A673 (cell line): ENCODE data around the gene MPZ. TPM values are rescaled to one million over a fixed set of nuclear protein-coding genes. Genes with fewer than 3 reads are reported as not detected.

Experiments
- BruUV-seq: library from RNA; stranded (reverse); fragments of 400-500 nt; replicated peaks from 2 replicates; lab custom pipeline; 2021; lab: Mats Ljungman, UMichigan
- CTCF ChIA-PET: fragments of 300-600 bp; sonication (Branson Sonifier 250); formaldehyde crosslinking; loops from one replicate; lab custom pipeline; 2022; ENCODE audit warnings: antibody characterized with exemption; lab: Charles Lee
- POLR2A ChIA-PET: fragments of 300-600 bp; sonication (Branson Sonifier 250); formaldehyde crosslinking; loops from one replicate; lab custom pipeline; 2022; ENCODE audit warnings: antibody characterized with exemption; ENCODE audit not compliant: low non-redundant PET; lab: Charles Lee
- DNase-seq: peaks from one replicate; pipeline ENCODE4 v3.0.0-alpha.2; 2015; ENCODE audit warnings: low spot score
- H3K27ac ChIP-seq: fragments of 200-600 bp; sonication (generic); 2 replicates; pipeline ENCODE4 v1.5.1; 2016; ENCODE audit warnings: mixed run types, low read depth, mild to moderate bottlenecking, mixed read lengths, antibody characterized with exemption, low read length; ENCODE audit not compliant: poor library complexity, severe bottlenecking
- H3K27me3 ChIP-seq: fragments of 200-600 bp; sonication (generic); replicated peaks from 2 replicates; pipeline ENCODE4 v1.6.1; 2017; ENCODE audit warnings: mixed run types, low read depth, mild to moderate bottlenecking, mixed read lengths, antibody characterized with exemption, low read length; ENCODE audit not compliant: insufficient read depth, poor library complexity
- H3K36me3 ChIP-seq: fragments of 200-600 bp; sonication (generic); 2 replicates; pipeline ENCODE4 v1.6.1; 2016; ENCODE audit warnings: mixed run types, mild to moderate bottlenecking, mixed read lengths, antibody characterized with exemption, low read length; ENCODE audit not compliant: insufficient read depth, poor library complexity, severe bottlenecking
- H3K4me1 ChIP-seq: fragments of 200-600 bp; sonication (generic); 2 replicates; pipeline ENCODE4 v1.6.1; 2017; ENCODE audit warnings: mixed run types, mild to moderate bottlenecking, mixed read lengths, antibody characterized with exemption, low read length; ENCODE audit not compliant: insufficient read depth, poor library complexity, severe bottlenecking
- H3K4me3 ChIP-seq: fragments of 200-600 bp; sonication (generic); 2 replicates; pipeline ENCODE4 v1.5.1; 2016; ENCODE audit warnings: low read depth, mixed run types, mild to moderate bottlenecking, mixed read lengths, low read length; ENCODE audit not compliant: poor library complexity, severe bottlenecking
- H3K9me3 ChIP-seq: fragments of 200-600 bp; sonication (generic); 2 replicates; pipeline ENCODE4 v1.6.1; 2016; ENCODE audit warnings: mixed run types, low read depth, mild to moderate bottlenecking, mixed read lengths, antibody characterized with exemption, low read length; ENCODE audit not compliant: poor library complexity, severe bottlenecking
- CTCF ChIP-seq: fragments of 300-800, 200-600 bp; sonication (generic); conservative IDR thresholded peaks from 2 replicates; pipeline ENCODE4 v1.5.1; 2017; ENCODE audit warnings: low read depth, mild to moderate bottlenecking, antibody characterized with exemption, low read length, moderate library complexity, mixed read lengths
- EZH2 ChIP-seq: fragments of 200-600 bp; sonication (generic); IDR thresholded peaks from 2 replicates; pipeline ENCODE4 v1.6.1; 2017; ENCODE audit warnings: borderline replicate concordance, low read depth, mild to moderate bottlenecking, mixed read lengths, antibody characterized with exemption, low read length; ENCODE audit not compliant: poor library complexity, severe bottlenecking
- intact Hi-C: fragments of 100-400 bp; cut with micrococcal nuclease; formaldehyde crosslinking; loops from one replicate; pipeline ENCODE4 v1.10.0; 2022; ENCODE audit not compliant: unreplicated experiment
- total RNA-seq: library from RNA; stranded (reverse); gene quantifications from 2 replicates; pipeline ENCODE4 v1.2.3, GENCODE V29; 2021

The MPZ gene
- total RNA-seq, 1 experiment from 2014 or later, result 2.8 TPM

- no peaks in the 10 kb centered on the region for H3K4me1 ChIP-seq
- ChIA-PET POLR2A (no interaction called here), CTCF (no interaction called here)
- no TSS peak for BruUV-seq
- no peak for TF ChIP-seq EZH2
- TF ChIP-seq CTCF, result no peak
- no peak for DNase-seq
- H3K27ac ChIP-seq, result no peak overlapping the region
- no peak overlapping the region for H3K4me3 ChIP-seq
- no peaks in the 10 kb centered on the region for H3K9me3 ChIP-seq
- intact Hi-C loops, result no loop called here
- no peaks in the 10 kb centered on the region for H3K36me3 ChIP-seq
- H3K27me3 ChIP-seq, result peaks cover 12% of the 10 kb centered on the region
Observed at GRCh38 chr1:161287482-161288054, 22.2 kb downstream of the MPZ start.

GRCh38 chr1:161285521-161285920 is 24.2 kb downstream of the MPZ start:
- Histone ChIP-seq H3K4me3 (no peak overlapping the region), H3K4me1 (no peaks in the 10 kb centered on the region), H3K27ac (no peak overlapping the region), H3K36me3 (no peaks in the 10 kb centered on the region), H3K27me3 (peaks cover 15% of the 10 kb centered on the region), H3K9me3 (no peaks in the 10 kb centered on the region)
- DNase-seq, result no peak
- POLR2A ChIA-PET, result no interaction called here
- intact Hi-C loops, result no loop called here
- no TSS peak for BruUV-seq
- TF ChIP-seq CTCF (no peak), EZH2 (no peak)
- CTCF ChIA-PET, result no interaction called here

- no peaks in the 10 kb centered on the region for H3K4me1 ChIP-seq
- ChIA-PET CTCF (no interaction called here), POLR2A (no interaction called here)
- H3K9me3 ChIP-seq, result no peaks in the 10 kb centered on the region
- no peak for DNase-seq
- no peaks in the 10 kb centered on the region for H3K36me3 ChIP-seq
- TF ChIP-seq CTCF, result no peak
- TF ChIP-seq EZH2, result no peak
- no peak overlapping the region for H3K4me3 ChIP-seq
- peaks cover 19% of the 10 kb centered on the region for H3K27me3 ChIP-seq
- H3K27ac ChIP-seq, result no peak overlapping the region
- intact Hi-C loops, result no loop called here
- BruUV-seq, result no TSS peak
Observed at GRCh38 chr1:161285113-161285512, 24.7 kb downstream of the MPZ start.
